CD14-positive monocyte (primary cell): ENCODE measurements around the gene LRRC74A. TPM values are rescaled to one million over a fixed set of nuclear protein-coding genes. Genes with fewer than 3 reads are reported as not detected.

Source experiments
- DNase-seq, 3 donors: peaks; one replicate each; pipeline ENCODE4 v3.0.0-alpha.2; 2011 to 2022
- H2AFZ ChIP-seq: 2 replicates; pipeline ENCODE4 v1.6.0; 2012; ENCODE audit warnings: mild to moderate bottlenecking, low read depth, low read length, inconsistent platforms; ENCODE audit not compliant: insufficient read depth, poor library complexity, severe bottlenecking
- H3K27ac ChIP-seq, 2 donors: 1 replicate in 1 of 2; 2 replicates in 1 of 2; pipeline ENCODE4 v1.5.1; 2012 to 2013; ENCODE audit warnings: low read length in 2 of 2, control low read depth in 1 of 2, inconsistent platforms in 1 of 2, low read depth in 1 of 2, mild to moderate bottlenecking in 1 of 2
- H3K27me3 ChIP-seq, 2 donors: one replicate each; pipeline versions ENCODE4 v1.6.0 to v1.6.1; 2011 to 2013; ENCODE audit warnings: low read length in 2 of 2; ENCODE audit not compliant: control insufficient read depth in 2 of 2, insufficient read depth in 2 of 2
- H3K36me3 ChIP-seq, 2 donors: replicated peaks in 1 of 2; 1 replicate in 1 of 2; 2 replicates in 1 of 2; pipeline versions ENCODE4 v1.5.1 to v1.6.1; 2012 to 2013; ENCODE audit warnings: low read length in 2 of 2, control low read depth in 1 of 2, inconsistent platforms in 1 of 2, mild to moderate bottlenecking in 1 of 2; ENCODE audit not compliant: insufficient read depth in 2 of 2, control insufficient read depth in 1 of 2
- H3K4me1 ChIP-seq, 2 donors: 1 replicate in 1 of 2; 2 replicates in 1 of 2; pipeline versions ENCODE4 v1.5.1 to v1.6.1; 2012 to 2013; ENCODE audit warnings: low read length in 2 of 2, control low read depth in 1 of 2, inconsistent platforms in 1 of 2, mild to moderate bottlenecking in 1 of 2, moderate library complexity in 1 of 2; ENCODE audit not compliant: insufficient read depth in 2 of 2, control insufficient read depth in 1 of 2
- H3K4me2 ChIP-seq: replicated peaks from 2 replicates; pipeline ENCODE3; 2012; ENCODE audit warnings: low read length, moderate library complexity, mild to moderate bottlenecking; ENCODE audit not compliant: poor library complexity, severe bottlenecking; ENCODE audit errors: extremely low read depth
- H3K4me3 ChIP-seq, 3 experiments: fragments of 200-600 bp in 1 of 3; sonication (generic) in 1 of 3; replicated peaks in 1 of 3; 1 replicate in 2 of 3; 2 replicates in 1 of 3; pipeline ENCODE4 v1.5.1; 2011 to 2013; ENCODE audit warnings: low read length in 3 of 3, mild to moderate bottlenecking in 3 of 3, control low read depth in 2 of 3, low read depth in 2 of 3, inconsistent platforms in 1 of 3, moderate library complexity in 1 of 3
- H3K79me2 ChIP-seq: 2 replicates; pipeline ENCODE4 v1.6.0; 2012; ENCODE audit warnings: mild to moderate bottlenecking, control low read depth, inconsistent platforms, low read length, moderate library complexity; ENCODE audit not compliant: insufficient read depth
- H3K9ac ChIP-seq: 2 replicates; pipeline ENCODE4 v1.6.0; 2017; ENCODE audit warnings: low read length, mild to moderate bottlenecking; ENCODE audit not compliant: insufficient read depth, poor library complexity, severe bottlenecking
- H3K9me3 ChIP-seq, 2 donors: replicated peaks in 1 of 2; 1 replicate in 1 of 2; 2 replicates in 1 of 2; pipeline versions ENCODE4 v1.5.1 to v1.6.1; 2012 to 2013; ENCODE audit warnings: low read length in 2 of 2, control low read depth in 1 of 2; ENCODE audit not compliant: control insufficient read depth in 1 of 2, insufficient read depth in 1 of 2
- H4K20me1 ChIP-seq: 2 replicates; pipeline ENCODE4 v1.6.0; 2012; ENCODE audit warnings: mild to moderate bottlenecking, low read length, control low read depth, moderate library complexity; ENCODE audit not compliant: insufficient read depth
- H3K27ac Mint-ChIP-seq, 7 donors: one replicate each; pipeline ENCODE4 v1.8.0; 2020; ENCODE audit warnings: mild to moderate bottlenecking in 7 of 7, mixed read lengths in 7 of 7, moderate library complexity in 6 of 7, inconsistent platforms in 2 of 7
- H3K27me3 Mint-ChIP-seq, 3 donors: one replicate each; pipeline ENCODE4 v1.8.0; 2021 to 2022; ENCODE audit warnings: low read depth in 3 of 3, mild to moderate bottlenecking in 3 of 3, mixed read lengths in 3 of 3, moderate library complexity in 3 of 3, inconsistent platforms in 1 of 3
- H3K36me3 Mint-ChIP-seq, 2 donors: one replicate each; pipeline ENCODE4 v1.8.0; 2020; ENCODE audit warnings: mixed read lengths in 2 of 2, inconsistent platforms in 1 of 2, mild to moderate bottlenecking in 1 of 2
- H3K4me1 Mint-ChIP-seq: one replicate; pipeline ENCODE4 v1.8.0; 2020; ENCODE audit warnings: mild to moderate bottlenecking, mixed read lengths
- H3K4me3 Mint-ChIP-seq, 2 donors: one replicate each; pipeline ENCODE4 v1.8.0; 2020; ENCODE audit warnings: mild to moderate bottlenecking in 2 of 2, mixed read lengths in 2 of 2, moderate library complexity in 1 of 2
- H3K9me3 Mint-ChIP-seq, 7 donors: one replicate each; pipeline ENCODE4 v1.8.0; 2020 to 2022; ENCODE audit warnings: mixed read lengths in 7 of 7, mild to moderate bottlenecking in 6 of 7, moderate library complexity in 6 of 7, inconsistent platforms in 2 of 7
- WGBS: methylation state at CpG from one replicate; pipeline ENCODE4 v1.1.5; 2013; ENCODE audit warnings: missing lambda C conversion rate; ENCODE audit not compliant: insufficient coverage; 5-methylcytosine and 5-hydroxymethylcytosine counted together
- intact Hi-C, 2 donors: fragments of 100-400 bp; cut with micrococcal nuclease; formaldehyde crosslinking; loops; one replicate each; pipeline versions ENCODE4 v1.15.0 to v1.15.1; 2023
- polyA plus RNA-seq, 3 donors: library from polyadenylated mRNA; depleted of rRNA in 1 of 3; unstranded in 2 of 3; stranded (reverse) in 1 of 3; fragments of 300-500 nt in 2 of 3; fragments of >200 nt in 1 of 3; fragmentation: Illumina TruSeq in 2 of 3; gene quantifications; 1 replicate in 2 of 3; 2 replicates in 1 of 3; pipeline ENCODE4 v1.2.3, GENCODE V29; 2012 to 2021
- TF ChIP-seq, protein P1 (sequence below): fragments of 200-600 bp; IDR thresholded peaks from one replicate; pipeline ENCODE4 v1.8.0; 2022; ENCODE audit warnings: antibody characterized with exemption, mild to moderate bottlenecking

The LRRC74A gene
- polyA plus RNA-seq, 3 donors, result 0.24 TPM; not detected in 2

DNA sequence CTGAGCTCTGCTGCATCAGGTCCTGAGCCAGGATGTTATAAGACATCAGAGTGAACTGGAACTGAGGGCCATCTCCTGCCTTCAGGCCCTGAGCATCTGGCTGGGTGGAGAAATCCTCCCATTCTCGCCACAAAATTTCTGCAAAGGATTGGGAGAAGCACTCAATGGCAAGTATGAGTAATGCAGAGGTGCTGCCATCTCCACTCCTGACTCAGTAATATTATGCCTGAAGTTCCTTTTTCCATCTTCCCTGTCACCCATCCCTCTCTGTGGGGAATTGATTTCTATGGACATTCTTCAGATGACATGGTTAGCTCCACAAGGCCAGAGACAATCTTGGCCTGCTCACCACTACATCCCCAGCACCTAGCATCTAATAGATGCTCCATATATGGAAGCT, 18.2 kb upstream of the LRRC74A start:
- DNase-seq, result no peak
- Histone ChIP-seq H3K79me2 (no peaks in the 10 kb centered on the region), H3K36me3 (peaks cover 49 to 63% of the 10 kb centered on the region in 2 donors), H4K20me1 (no peaks in the 10 kb centered on the region), H3K27ac (no peak overlapping the region), H3K27me3 (no peaks in the 10 kb centered on the region), H2AFZ (no peak overlapping the region), H3K9ac (no peak overlapping the region), H3K4me3 (no peak overlapping the region), H3K4me2 (no peak overlapping the region), H3K9me3 (no peaks in the 10 kb centered on the region), H3K4me1 (peaks cover 22 to 24% of the 10 kb centered on the region in 2 donors)
- H3K27ac Mint-ChIP-seq, result peak overlapping the region in 1 of 7 donors; percentile 63
- no peaks in the 10 kb centered on the region for H3K9me3 Mint-ChIP-seq
- no peak overlapping the region for H3K4me3 Mint-ChIP-seq
- peaks cover 58 to 62% of the 10 kb centered on the region in 2 donors for H3K36me3 Mint-ChIP-seq
- TF ChIP-seq, protein P1, sequence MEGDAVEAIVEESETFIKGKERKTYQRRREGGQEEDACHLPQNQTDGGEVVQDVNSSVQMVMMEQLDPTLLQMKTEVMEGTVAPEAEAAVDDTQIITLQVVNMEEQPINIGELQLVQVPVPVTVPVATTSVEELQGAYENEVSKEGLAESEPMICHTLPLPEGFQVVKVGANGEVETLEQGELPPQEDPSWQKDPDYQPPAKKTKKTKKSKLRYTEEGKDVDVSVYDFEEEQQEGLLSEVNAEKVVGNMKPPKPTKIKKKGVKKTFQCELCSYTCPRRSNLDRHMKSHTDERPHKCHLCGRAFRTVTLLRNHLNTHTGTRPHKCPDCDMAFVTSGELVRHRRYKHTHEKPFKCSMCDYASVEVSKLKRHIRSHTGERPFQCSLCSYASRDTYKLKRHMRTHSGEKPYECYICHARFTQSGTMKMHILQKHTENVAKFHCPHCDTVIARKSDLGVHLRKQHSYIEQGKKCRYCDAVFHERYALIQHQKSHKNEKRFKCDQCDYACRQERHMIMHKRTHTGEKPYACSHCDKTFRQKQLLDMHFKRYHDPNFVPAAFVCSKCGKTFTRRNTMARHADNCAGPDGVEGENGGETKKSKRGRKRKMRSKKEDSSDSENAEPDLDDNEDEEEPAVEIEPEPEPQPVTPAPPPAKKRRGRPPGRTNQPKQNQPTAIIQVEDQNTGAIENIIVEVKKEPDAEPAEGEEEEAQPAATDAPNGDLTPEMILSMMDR, result no peak
- H3K4me1 Mint-ChIP-seq, result peaks cover 18% of the 10 kb centered on the region
- intact Hi-C loops, result no loop called here
- WGBS, result no CpG with 5 or more reads among the region's 1 CpG
- peaks cover 0 to 4% (median 0%) of the 10 kb centered on the region in 3 donors for H3K27me3 Mint-ChIP-seq

DNA sequence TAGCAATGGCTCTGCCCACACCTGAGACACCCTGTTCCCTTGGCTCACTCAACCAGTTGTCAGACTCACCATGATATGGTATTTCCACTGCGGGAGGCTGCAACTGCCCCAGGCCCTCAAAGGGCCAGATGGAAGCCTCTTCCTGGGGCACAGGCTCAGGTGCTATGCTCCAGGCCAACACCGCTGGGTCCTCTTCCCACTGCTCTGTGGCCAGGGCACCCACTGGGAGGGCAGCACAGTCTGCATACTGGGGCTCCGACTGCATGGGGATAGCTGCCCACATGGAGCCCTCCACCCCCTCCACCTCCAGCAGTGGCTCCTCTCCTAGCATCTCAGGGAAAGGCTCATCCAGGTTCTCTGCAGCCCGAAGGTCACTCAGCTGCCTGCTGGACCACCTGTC, 17.2 kb upstream of the LRRC74A start:
- H3K36me3 Mint-ChIP-seq, result peaks cover 50 to 53% of the 10 kb centered on the region in 2 donors
- no peak overlapping the region for H3K4me3 Mint-ChIP-seq
- intact Hi-C loops, result no loop called here
- no peak for DNase-seq
- no peaks in the 10 kb centered on the region for H3K27me3 ChIP-seq
- H3K36me3 ChIP-seq, result peaks cover 40 to 53% of the 10 kb centered on the region in 2 donors
- TF ChIP-seq, protein P1, result no peak
- H3K9me3 ChIP-seq, result no peaks in the 10 kb centered on the region
- no peak overlapping the region for H3K27ac Mint-ChIP-seq
- no peaks in the 10 kb centered on the region for H3K9me3 Mint-ChIP-seq
- H3K27ac ChIP-seq, result no peak overlapping the region
- peaks cover 21% of the 10 kb centered on the region for H3K4me1 Mint-ChIP-seq
- no peaks in the 10 kb centered on the region for H4K20me1 ChIP-seq
- peaks cover 0 to 4% (median 3%) of the 10 kb centered on the region in 3 donors for H3K27me3 Mint-ChIP-seq
- H3K4me1 ChIP-seq, result peaks cover 25 to 28% of the 10 kb centered on the region in 2 donors
- WGBS, result 100% methylated on average over 4 of the region's 4 CpGs
- no peak overlapping the region for H3K4me3 ChIP-seq
- no peak overlapping the region for H2AFZ ChIP-seq
- no peaks in the 10 kb centered on the region for H3K79me2 ChIP-seq
- no peak overlapping the region for H3K4me2 ChIP-seq
- no peak overlapping the region for H3K9ac ChIP-seq
